Activated T-cell treated with anti-CD3 and anti-CD28 coated beads for 48 hours (primary cell): ENCODE data around the gene GNAZ.

ENCODE experiments used
- DNase-seq: peaks from one replicate; pipeline ENCODE4 v3.0.0-alpha.2; 2020; ENCODE audit warnings: low read depth

Gene GNAZ

GRCh38 chr22:23092217-23092955 lies 22.1 kb downstream of the GNAZ start:
- DNase-seq = no peak

GRCh38 chr22:23093051-23093788 lies 22.9 kb downstream of the GNAZ start:
- DNase-seq = no peak

- no peak for DNase-seq
These were observed 23.9 kb downstream of the GNAZ start for GRCh38 chr22:23094260-23094659.

- DNase-seq = no peak
These were observed 24.7 kb downstream of the GNAZ start for GRCh38 chr22:23094695-23095681.

- DNase-seq = no peak
These were observed 25.5 kb downstream of the GNAZ start for GRCh38 chr22:23095733-23096342.

GRCh38 chr22:23097412-23098229 lies 27.3 kb downstream of the GNAZ start:
- no peak for DNase-seq

- DNase-seq = no peak
These were observed 27.9 kb downstream of the GNAZ start for GRCh38 chr22:23098230-23098705.

GRCh38 chr22:23098718-23099530 lies 28.6 kb downstream of the GNAZ start:
- DNase-seq = no peak

GRCh38 chr22:23099531-23099804 lies 29.1 kb downstream of the GNAZ start:
- DNase-seq = no peak

GRCh38 chr22:23100124-23100801 lies 29.9 kb downstream of the GNAZ start:
- no peak for DNase-seq

GRCh38 chr22:23101524-23101923 lies 31.2 kb downstream of the GNAZ start:
- DNase-seq = no peak

- no peak for DNase-seq
These were observed 31.8 kb downstream of the GNAZ start for GRCh38 chr22:23102002-23102655.

- DNase-seq = no peak
These were observed 32.5 kb downstream of the GNAZ start for GRCh38 chr22:23102776-23103175.

GRCh38 chr22:23103199-23103954 lies 33.1 kb downstream of the GNAZ start:
- no peak for DNase-seq

GRCh38 chr22:23104187-23104971 lies 34.1 kb downstream of the GNAZ start:
- no peak for DNase-seq

- no peak for DNase-seq
These were observed 35.0 kb downstream of the GNAZ start for GRCh38 chr22:23105304-23105703.

- no peak for DNase-seq
These were observed 35.6 kb downstream of the GNAZ start for GRCh38 chr22:23105919-23106318.

- no peak for DNase-seq
These were observed 36.0 kb downstream of the GNAZ start for GRCh38 chr22:23106344-23106743.
